Urinary bladder (tissue), 4 donors: Measurements from ENCODE around the gene COL6A2. TPM values are rescaled to one million over a fixed set of nuclear protein-coding genes. Genes with fewer than 3 reads are reported as not detected.

ENCODE experiments used
- DNase-seq: peaks from one replicate; pipeline ENCODE4 v3.0.0-alpha.2; 2015; ENCODE audit errors: extremely low spot score
- H3K27ac ChIP-seq: one replicate; pipeline ENCODE4 v1.5.1; 2013; ENCODE audit warnings: low read depth, mild to moderate bottlenecking, moderate library complexity
- H3K36me3 ChIP-seq: one replicate; pipeline ENCODE4 v1.6.1; 2013; ENCODE audit warnings: mild to moderate bottlenecking, moderate library complexity; ENCODE audit not compliant: insufficient read depth
- H3K4me1 ChIP-seq: one replicate; pipeline ENCODE4 v1.6.1; 2013; ENCODE audit warnings: mild to moderate bottlenecking, moderate library complexity; ENCODE audit not compliant: insufficient read depth
- H3K4me3 ChIP-seq: one replicate; pipeline ENCODE4 v1.5.1; 2013; ENCODE audit warnings: low read depth, low read length
- WGBS: extraction: QIAGEN DNeasy Blood & Tissue Kit; methylation state at CpG from one replicate; pipeline ENCODE4 v1.1.7; 2013; 5-methylcytosine and 5-hydroxymethylcytosine counted together
- polyA plus RNA-seq: library from polyadenylated mRNA; stranded (reverse); fragments of 200-250 nt; gene quantifications from one replicate; pipeline ENCODE4 v1.2.3, GENCODE V29; 2013
- total RNA-seq: library from RNA; depleted of rRNA; stranded (reverse); fragments of >200 nt; gene quantifications from one replicate; pipeline ENCODE4 v1.2.3, GENCODE V29; 2014
- donor health status: healthy with polysubstance abuse.
- donor health status: healthy.

The COL6A2 gene
- total and polyA plus RNA-seq, 2 donors = 1,109 to 1,471 TPM

GRCh38 chr21:46115441-46116188 is 17.7 kb downstream of the COL6A2 start:
- Histone ChIP-seq H3K27ac (no peak overlapping the region), H3K36me3 (peaks cover 5% of the 10 kb centered on the region), H3K4me1 (no peaks in the 10 kb centered on the region), H3K4me3 (no peak overlapping the region)
- DNase-seq = no peak
- 92% methylated on average over 17 of the region's 17 CpGs for WGBS

GRCh38 chr21:46116189-46116775 is 18.4 kb downstream of the COL6A2 start:
- DNase-seq = no peak
- Histone ChIP-seq H3K36me3 (peaks cover 5% of the 10 kb centered on the region), H3K4me1 (no peaks in the 10 kb centered on the region), H3K4me3 (no peak overlapping the region), H3K27ac (no peak overlapping the region)
- 87% methylated on average over 20 of the region's 20 CpGs for WGBS

DNA sequence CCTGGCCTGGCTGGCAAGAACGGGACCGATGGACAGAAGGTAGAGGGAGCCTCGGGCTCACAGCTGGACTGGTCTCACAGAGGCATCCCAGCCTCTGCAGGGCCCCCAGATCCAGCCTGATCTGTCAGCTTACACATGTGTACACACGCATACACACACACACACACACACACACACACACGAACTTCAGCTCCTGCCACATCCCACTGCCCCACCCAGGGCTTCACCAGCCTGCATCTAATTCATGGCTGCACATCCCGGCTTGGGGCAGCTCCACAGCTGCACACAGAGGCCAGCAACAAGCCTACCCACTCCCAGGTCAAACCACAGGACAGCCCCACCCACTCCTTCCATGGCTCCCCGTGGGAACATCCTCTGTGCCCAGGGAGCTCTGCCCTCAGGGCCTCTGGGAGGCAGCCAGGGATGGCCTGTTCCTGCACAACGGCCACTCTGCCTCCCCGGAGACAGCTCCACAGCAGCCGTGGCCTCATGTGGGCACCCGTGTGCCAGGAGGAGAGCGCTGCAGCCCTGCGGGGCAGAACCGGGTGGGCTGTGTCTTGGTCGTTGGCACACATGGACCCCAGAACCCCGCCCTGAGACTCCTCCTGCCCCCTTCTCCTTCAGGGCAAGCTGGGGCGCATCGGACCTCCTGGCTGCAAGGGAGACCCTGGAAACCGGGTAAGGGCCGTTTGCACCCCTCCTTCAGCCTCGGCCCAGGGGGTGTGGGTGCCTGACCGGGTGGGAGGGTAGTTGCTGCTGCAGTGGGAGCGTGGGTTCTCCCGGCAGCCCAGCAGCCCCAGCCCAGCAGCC is 19.1 kb downstream of the COL6A2 start:
- Histone ChIP-seq H3K4me3 (no peak overlapping the region), H3K4me1 (no peaks in the 10 kb centered on the region), H3K36me3 (peaks cover 5% of the 10 kb centered on the region), H3K27ac (no peak overlapping the region)
- WGBS = 72% methylated on average over 24 of the region's 24 CpGs
- DNase-seq = no peak

- no peak for DNase-seq
- Histone ChIP-seq H3K4me1 (no peaks in the 10 kb centered on the region), H3K4me3 (no peak overlapping the region), H3K36me3 (peaks cover 5% of the 10 kb centered on the region), H3K27ac (no peak overlapping the region)
- 79% methylated on average over 29 of the region's 29 CpGs for WGBS
These were observed 19.8 kb downstream of the COL6A2 start for GRCh38 chr21:46117586-46118315.

GRCh38 chr21:46118316-46119143 is 20.6 kb downstream of the COL6A2 start:
- Histone ChIP-seq H3K4me1 (no peaks in the 10 kb centered on the region), H3K27ac (no peak overlapping the region), H3K4me3 (no peak overlapping the region), H3K36me3 (peaks cover 5% of the 10 kb centered on the region)
- DNase-seq = no peak
- 89% methylated on average over 27 of the region's 27 CpGs for WGBS

DNA sequence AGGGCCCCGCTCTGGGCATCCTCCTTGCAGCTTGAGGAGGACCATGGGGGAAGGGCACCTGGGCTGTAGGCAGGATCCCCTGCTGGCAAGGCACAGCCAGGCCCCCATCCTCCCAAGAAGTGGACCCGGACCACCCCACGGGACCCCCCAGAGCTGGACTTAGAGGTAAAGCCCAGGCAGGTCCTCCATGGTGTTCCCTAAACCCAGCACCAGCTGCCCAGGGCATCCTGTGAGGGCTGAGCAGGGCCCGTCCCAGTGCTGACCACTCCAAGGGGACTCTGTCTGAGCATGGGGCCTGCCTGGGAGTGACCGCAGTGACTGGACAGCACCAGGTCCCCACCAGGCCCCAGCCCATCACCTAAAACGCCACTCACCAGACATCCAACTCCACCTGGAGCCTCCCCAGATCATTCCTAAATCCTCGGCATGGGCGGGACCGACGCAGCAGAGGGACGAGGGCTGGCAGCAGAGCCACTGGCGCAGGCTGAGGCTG is 21.3 kb downstream of the COL6A2 start:
- no peak overlapping the region for H3K4me3 ChIP-seq
- WGBS = 88% methylated on average over 12 of the region's 12 CpGs
- no peak for DNase-seq
- H3K36me3 ChIP-seq = peaks cover 5% of the 10 kb centered on the region
- no peaks in the 10 kb centered on the region for H3K4me1 ChIP-seq
- H3K27ac ChIP-seq = no peak overlapping the region

DNA sequence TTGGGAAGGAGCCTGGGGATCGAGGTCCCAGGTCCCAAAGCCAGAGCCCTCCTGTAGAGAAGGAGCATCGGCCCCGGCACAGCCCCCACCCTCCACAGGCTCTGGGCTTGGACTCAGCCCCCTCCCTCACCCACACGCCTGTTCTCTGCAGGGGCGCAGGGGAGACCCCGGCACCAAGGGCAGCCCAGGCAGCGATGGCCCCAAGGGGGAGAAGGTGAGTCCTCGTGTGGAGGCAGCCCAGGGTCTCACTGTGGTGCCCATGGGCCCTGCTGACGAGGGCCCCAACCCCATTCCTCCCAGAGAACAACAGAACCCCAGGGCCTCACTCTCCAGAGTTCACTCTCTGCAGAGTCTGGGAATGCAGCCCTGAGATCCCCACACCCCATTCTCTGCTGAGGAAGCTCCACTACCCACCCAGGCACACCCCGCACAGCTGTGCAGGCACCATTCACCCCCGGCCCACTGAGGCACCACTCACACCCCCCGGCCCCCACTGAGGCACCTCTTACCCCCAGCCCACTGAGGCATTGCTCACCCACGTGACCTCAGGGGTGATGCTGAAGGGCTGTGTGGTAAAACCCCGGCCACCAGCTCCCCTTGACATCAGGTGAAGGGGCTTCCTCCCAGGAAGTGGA is 21.8 kb downstream of the COL6A2 start:
- Histone ChIP-seq H3K4me1 (no peaks in the 10 kb centered on the region), H3K36me3 (peaks cover 5% of the 10 kb centered on the region), H3K4me3 (no peak overlapping the region), H3K27ac (no peak overlapping the region)
- WGBS = 86% methylated on average over 14 of the region's 14 CpGs
- DNase-seq = no peak

DNA sequence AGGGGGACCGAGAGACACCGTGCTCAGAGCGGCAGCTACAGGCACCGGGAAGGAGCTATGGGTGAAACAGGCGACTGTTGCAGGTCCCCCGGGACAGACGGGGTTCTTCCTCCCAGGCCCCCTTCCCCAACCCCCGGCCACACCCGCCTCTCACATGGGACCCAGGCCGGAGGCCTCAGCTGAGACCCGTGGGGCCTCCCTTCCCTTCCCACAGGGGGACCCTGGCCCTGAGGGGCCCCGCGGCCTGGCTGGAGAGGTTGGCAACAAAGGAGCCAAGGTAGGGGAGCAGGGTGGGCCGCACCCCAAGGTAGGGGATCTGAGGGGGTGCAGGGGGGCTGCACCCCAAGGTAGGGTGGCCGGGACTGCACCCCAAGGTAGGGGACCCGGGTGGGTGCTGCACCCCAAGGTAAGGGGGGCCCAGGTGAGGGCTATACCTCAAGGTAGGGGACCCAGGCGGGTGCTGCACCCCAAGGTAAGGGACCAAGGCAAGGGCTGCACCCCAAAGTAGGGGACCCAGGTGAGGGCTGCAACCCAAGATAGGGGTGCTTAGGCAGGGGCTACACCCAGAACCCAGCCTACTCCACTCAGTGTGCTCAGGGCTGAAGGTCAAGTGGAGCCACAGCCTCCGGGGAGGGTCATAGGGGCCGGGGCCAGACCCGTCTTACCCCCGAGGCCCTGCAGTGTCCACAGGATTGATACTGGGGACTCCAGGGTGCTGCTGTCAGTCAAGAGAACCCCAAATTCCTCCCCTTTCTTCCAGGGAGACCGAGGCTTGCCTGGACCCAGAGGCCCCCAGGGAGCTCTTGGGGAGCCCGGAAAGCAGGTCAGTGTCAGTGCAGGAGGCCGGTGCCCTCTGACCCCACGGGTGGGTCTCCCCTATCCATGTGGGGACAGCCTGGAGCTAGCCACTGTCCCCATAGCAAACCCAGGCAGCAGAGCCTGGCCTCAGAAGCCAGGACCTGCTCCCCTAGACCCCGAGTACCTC is 22.7 kb downstream of the COL6A2 start:
- no peaks in the 10 kb centered on the region for H3K4me1 ChIP-seq
- DNase-seq = no peak
- no peak overlapping the region for H3K4me3 ChIP-seq
- H3K27ac ChIP-seq = no peak overlapping the region
- peaks cover 5% of the 10 kb centered on the region for H3K36me3 ChIP-seq
- WGBS = 85% methylated on average over 26 of the region's 26 CpGs

DNA sequence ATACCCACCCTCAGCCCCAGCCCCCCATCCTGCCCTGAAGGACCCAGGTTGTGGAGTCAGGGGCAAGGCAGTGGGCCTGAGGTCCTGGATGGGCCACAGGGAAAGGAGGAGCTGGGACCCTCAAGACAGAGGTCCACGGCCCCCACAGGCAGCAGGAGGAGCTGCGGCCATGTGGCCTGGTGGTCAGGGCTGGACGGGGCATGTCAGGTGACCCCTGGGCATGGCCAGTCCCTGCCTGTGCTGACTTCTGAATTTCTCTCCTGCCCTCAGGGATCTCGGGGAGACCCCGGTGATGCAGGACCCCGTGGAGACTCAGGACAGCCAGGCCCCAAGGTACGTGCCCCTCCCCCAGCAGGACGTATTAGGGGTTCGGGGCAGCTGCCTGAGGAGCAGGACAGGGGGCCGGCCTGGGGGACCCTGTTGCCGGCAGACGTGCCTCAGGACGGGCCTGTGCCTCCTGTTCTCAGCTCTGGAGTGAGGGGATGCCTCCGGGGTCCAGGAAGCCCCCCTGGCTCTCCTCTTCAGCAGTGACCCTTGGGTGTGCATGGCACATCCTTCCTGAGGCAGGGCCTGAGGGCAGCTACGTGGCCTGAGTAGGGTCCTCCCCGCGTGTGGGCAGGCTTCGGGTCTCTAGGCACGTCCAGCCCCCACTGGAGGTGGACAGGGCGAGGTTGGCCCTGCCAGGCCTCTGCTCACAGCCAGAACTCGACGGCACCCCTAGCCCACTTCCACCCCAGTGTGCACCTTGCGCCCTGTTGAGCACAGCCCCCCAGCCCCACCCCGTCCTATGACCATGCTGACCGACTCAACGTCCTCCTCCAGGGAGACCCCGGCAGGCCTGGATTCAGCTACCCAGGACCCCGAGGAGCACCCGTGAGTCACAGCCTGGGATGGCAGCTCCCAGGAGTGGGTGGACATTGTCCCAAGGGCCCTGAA is 23.6 kb downstream of the COL6A2 start:
- WGBS = 87% methylated on average over 29 of the region's 29 CpGs
- Histone ChIP-seq H3K4me3 (no peak overlapping the region), H3K27ac (no peak overlapping the region), H3K4me1 (no peaks in the 10 kb centered on the region), H3K36me3 (peaks cover 3% of the 10 kb centered on the region)
- DNase-seq = no peak

GRCh38 chr21:46122237-46122671 is 24.3 kb downstream of the COL6A2 start:
- DNase-seq = no peak
- Histone ChIP-seq H3K36me3 (peaks cover 3% of the 10 kb centered on the region), H3K4me3 (no peak overlapping the region), H3K4me1 (no peaks in the 10 kb centered on the region), H3K27ac (no peak overlapping the region)
- 84% methylated on average over 12 of the region's 12 CpGs for WGBS
